NK-92 (cell line): ENCODE measurements around the gene FOXQ1.
"Not testable (repeated sequence)": the region's sequence is repeated elsewhere in the genome, so short reads cannot be mapped to it uniquely, and the experiment has no call there.

Experiments used
- DNase-seq: peaks from one replicate; lab custom pipeline; 2025; ENCODE audit not compliant: unreplicated experiment; lab: John Stamatoyannopoulos, UW

Gene FOXQ1

DNA sequence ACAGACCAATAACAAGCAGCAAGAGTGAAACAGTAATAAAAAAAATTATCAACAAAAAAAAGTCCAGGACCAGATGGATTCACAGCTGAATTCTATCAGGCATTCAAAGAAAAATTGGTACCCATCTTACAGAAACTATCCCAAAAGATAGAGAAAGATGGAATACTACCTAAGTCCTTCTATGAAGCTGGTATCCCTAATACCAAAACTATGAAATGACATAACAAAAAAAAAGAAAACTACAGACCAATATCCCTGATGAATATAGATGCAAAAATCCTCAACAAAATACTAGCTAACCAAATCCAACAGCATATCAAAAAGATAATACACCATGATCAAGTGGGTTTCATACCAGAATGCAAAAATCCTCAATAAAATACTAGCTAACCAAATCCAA, 43.2 kb downstream of the FOXQ1 start:
- not testable (repeated sequence) for DNase-seq

DNA sequence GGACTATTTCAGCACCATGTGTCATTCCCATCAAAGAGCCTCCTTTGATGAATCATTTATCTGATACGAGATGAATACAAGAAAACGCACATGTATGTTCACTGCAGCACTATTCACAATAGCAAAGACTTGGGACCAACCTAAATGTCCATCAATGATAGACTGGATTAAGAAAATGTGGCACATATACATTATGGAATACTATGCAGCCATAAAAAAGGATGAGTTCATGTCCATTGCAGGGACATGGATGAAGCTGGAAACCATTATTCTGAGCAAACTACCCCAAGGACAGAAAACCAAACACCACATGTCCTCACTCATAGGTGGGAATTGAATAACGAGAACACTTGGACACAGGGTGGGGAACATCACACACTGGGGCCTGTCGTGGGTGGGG, 49.8 kb downstream of the FOXQ1 start:
- not testable (repeated sequence) for DNase-seq

DNA sequence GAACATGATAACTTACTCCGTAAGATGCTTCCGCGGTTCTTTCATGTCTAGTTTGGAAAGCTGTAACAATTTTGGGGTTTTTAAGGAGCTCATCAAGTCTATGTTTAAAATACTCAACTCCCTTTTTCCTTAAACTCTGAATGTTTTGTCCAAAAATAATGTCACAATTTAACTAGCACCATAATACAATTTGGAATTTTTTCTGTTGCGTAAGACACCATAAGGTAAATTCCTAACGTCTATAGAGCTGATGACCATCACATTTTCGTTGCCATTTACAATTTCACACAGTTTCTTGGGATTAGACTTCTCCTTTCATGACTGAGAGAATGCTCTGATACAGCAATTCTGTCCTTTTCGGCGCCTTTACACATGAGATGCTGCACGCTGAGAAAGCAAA, 50.7 kb downstream of the FOXQ1 start:
- no peak for DNase-seq

DNA sequence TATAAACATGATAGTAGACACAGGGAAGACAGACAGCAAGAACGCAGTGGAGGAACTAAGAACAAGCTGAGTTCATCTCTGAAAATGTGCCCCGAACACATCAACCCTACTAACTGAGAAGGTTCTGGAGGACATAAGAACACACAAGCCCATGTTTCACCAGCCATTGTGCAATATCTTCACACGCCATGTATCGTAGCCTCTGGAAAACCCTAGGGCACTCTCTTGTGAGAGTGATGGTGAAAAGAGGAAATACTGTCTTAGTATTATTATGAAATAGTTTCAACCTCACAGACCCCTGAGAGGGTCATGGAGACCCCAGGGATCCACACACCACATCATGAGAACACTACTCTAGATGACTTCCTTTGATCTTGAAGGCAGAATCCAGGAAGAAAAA, 51.4 kb downstream of the FOXQ1 start:
- DNase-seq = no peak

DNA sequence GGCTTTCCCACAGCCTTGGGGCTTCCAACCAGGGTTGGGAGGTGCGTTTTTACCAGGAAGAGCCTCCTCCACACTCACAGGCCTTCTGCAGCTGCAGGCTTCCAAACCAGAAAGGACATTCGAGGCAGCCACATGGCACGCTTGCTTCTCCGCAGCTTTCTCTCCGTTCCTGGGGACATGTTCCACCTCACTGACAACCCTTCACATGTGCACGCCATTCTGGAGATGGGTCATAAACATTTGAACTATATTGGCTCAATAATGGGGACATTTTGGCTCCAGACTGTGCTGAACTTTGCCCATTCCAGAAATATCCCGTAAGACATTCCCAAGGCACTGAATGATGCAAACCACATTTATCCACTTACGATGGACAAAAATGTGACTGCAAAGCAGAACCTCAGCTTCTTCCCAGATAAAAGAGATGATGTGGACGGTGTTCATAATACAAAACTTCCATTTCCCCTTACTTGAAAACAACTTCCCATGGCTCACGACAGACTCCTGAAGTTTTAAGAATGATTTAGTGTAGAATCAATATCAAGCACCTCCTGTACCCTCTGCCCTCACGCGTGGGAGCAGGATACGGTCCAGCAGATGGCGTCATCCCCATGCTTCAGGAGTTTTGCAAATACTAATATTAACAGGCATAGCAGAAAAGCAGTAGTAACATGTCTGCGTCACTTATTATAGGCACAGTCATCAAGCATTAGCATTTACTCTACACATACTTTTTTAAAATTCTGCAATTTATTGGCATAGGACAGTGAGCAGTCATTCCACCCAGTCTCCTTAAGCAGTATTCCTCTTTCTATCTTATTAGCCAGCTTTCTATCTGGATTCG, 52.1 kb downstream of the FOXQ1 start:
- no peak for DNase-seq
